ENCODE measurements around the gene ITGB7.

DNA sequence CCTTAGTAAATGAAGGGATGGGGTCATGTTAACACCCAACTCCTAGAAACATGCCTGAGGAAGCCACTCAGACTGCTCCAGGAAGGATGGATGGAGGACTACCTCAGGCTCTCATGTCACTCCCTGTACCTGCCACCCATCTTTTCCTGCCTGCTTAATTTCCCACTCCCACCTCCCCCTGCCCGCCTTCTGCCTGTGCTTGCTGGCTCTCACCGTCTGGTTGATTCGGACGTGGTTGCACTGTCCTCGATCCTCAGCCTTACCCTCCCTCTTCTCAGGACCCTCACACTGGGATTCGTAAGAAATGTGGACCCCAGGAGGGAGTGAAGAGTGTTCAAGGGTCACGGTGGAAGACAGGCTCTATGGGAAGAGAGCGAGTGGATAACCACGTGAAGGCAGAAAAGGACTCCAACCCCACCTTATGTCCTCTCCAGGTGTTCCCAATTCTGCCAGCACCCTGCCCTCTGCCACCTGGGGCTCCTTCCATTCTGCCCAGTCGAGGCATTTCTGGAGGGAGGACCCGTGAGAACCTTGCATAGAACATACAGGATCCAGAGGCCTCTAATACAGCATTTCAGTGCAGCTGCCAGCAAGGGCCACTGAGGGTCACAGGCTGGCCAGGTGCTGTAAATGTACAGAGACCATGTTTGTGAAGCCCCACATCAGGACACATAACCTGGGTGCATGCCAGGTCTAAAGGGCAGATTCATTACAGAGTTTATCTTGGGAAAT is 12.9 kb downstream of the ITGB7 start:
- TF ChIP-seq TAF1 (IDR thresholded peaks at IDR 0.05; ENCODE audit: borderline replicate concordance, insufficient read depth, low read length) (no peak), POLR2AphosphoS5 (IDR thresholded peaks at IDR 0.05; ENCODE audit: low read depth, low read length) (no peak)

Data from PFSK-1 (cell line).